Left colon (tissue), 2 donors: ENCODE measurements around the gene CPA5. TPM values are rescaled to one million over a fixed set of nuclear protein-coding genes. Genes with fewer than 3 reads are reported as not detected.

ENCODE experiments used
- ATAC-seq: fragments of 200-7000 bp; cut with Tn5 transposase; one replicate; pipeline ENCODE4 v1.9.1; 2020; ENCODE audit warnings: mild to moderate bottlenecking, moderate library complexity
- DNase-seq, 2 donors: peaks; one replicate each; pipeline ENCODE4 v3.0.0-alpha.2; 2020
- intact Hi-C, 2 donors: fragments of 100-400 bp; cut with DNase I in 1 of 2; cut with micrococcal nuclease in 1 of 2; formaldehyde crosslinking; loops; one replicate each; pipeline versions ENCODE4 v1.11.2 to v1.14.0; 2022; cut with DNase I, micrococcal nuclease
- total RNA-seq, 2 donors: library from RNA; stranded (reverse); fragmentation: NEBNext Ultra II Directional; extraction: Animal tissue kit (Norgen Biotek cat#: 25700); gene quantifications; one replicate each; pipeline ENCODE4 v1.2.1, GENCODE V29; 2021
- donor health status: DM: no; HTN: no; CAD: no.
- donor health status: DM: yes; HTN: yes; CAD: no.

CPA5 gene
- total RNA-seq, 2 donors from 2014 or later = not detected

- no peak for ATAC-seq
- intact Hi-C loops = no loop called here
- DNase-seq = no peak
Observed at GRCh38 chr7:130352194-130353074, 7.8 kb downstream of the CPA5 start.

- DNase-seq (no peak), ATAC-seq (no peak)
- intact Hi-C loops = no loop called here
Observed at GRCh38 chr7:130353196-130353595, 8.6 kb downstream of the CPA5 start.

- intact Hi-C loops = no loop called here
- ATAC-seq (no peak), DNase-seq (peak in 1 of 2 donors; percentile 46)
Observed at GRCh38 chr7:130356121-130356875, 11.7 kb downstream of the CPA5 start.

- intact Hi-C loops = no loop called here
- DNase-seq (no peak), ATAC-seq (no peak)
Observed at GRCh38 chr7:130356876-130357611, 12.4 kb downstream of the CPA5 start.

- intact Hi-C loops = no loop called here
- no peak for DNase-seq
- no peak for ATAC-seq
Observed at GRCh38 chr7:130358471-130358870, 13.9 kb downstream of the CPA5 start.

GRCh38 chr7:130359276-130359857 is 14.8 kb downstream of the CPA5 start:
- intact Hi-C loops = no loop called here
- ATAC-seq = no peak
- no peak for DNase-seq

- no peak for ATAC-seq
- intact Hi-C loops = no loop called here
Observed at GRCh38 chr7:130360518-130360917, 15.9 kb downstream of the CPA5 start.

GRCh38 chr7:130361681-130362080 is 17.1 kb downstream of the CPA5 start:
- intact Hi-C loops = no loop called here
- ATAC-seq (no peak), DNase-seq (no peak)

More at GRCh38 chr7:130360518-130360917, 15.9 kb downstream of the CPA5 start:
- DNase-seq = no peak

GRCh38 chr7:130362251-130362816 is 17.7 kb downstream of the CPA5 start:
- intact Hi-C loops = no loop called here
- ATAC-seq = no peak
- DNase-seq = no peak

GRCh38 chr7:130363026-130363847 is 18.6 kb downstream of the CPA5 start:
- intact Hi-C loops = no loop called here
- no peak for DNase-seq
- ATAC-seq = no peak

GRCh38 chr7:130364451-130364850 is 19.8 kb downstream of the CPA5 start:
- ATAC-seq = no peak
- intact Hi-C loops = no loop called here

GRCh38 chr7:130365088-130365487 is 20.5 kb downstream of the CPA5 start:
- intact Hi-C loops = no loop called here
- ATAC-seq = no peak
- DNase-seq = no peak

More at GRCh38 chr7:130364451-130364850, 19.8 kb downstream of the CPA5 start:
- DNase-seq = no peak

- intact Hi-C loops = no loop called here
- DNase-seq (no peak), ATAC-seq (peak; percentile 84)
Observed at GRCh38 chr7:130365511-130366441, 21.2 kb downstream of the CPA5 start.

- intact Hi-C loops = no loop called here
- no peak for DNase-seq
- no peak for ATAC-seq
Observed at GRCh38 chr7:130366564-130366963, 21.9 kb downstream of the CPA5 start.

GRCh38 chr7:130367088-130367755 is 22.6 kb downstream of the CPA5 start:
- intact Hi-C loops = no loop called here

More at GRCh38 chr7:130367088-130367755, 22.6 kb downstream of the CPA5 start:
- DNase-seq = no peak
- no peak for ATAC-seq
